LNCAP (cell line): ENCODE measurements around the gene PHF2.

Experiments used
- CTCF ChIP-seq: fragments of 450-650 bp; IDR thresholded peaks from 2 replicates; pipeline ENCODE4 v1.5.1; 2017; ENCODE audit warnings: mild to moderate bottlenecking

The PHF2 gene

GRCh38 chr9:93576258-93577077 is at the start of gene PHF2:
Gene PHF2, plus strand, starts transcription at chr9:93576584. Its CDS starts 190 bp downstream, at chr9:93576774.
- no peak for TF ChIP-seq CTCF

GRCh38 chr9:93531374-93531773 is 45.0 kb upstream of the PHF2 start:
- TF ChIP-seq CTCF, result peak; percentile 37; the same call in 1 of the 2 replicates

GRCh38 chr9:93532141-93532540 is 44.2 kb upstream of the PHF2 start:
- no peak for TF ChIP-seq CTCF

- no peak; the same call in 1 of the 2 replicates for TF ChIP-seq CTCF
These were observed 42.5 kb upstream of the PHF2 start for GRCh38 chr9:93533863-93534262.

GRCh38 chr9:93536167-93536566 is 40.2 kb upstream of the PHF2 start:
- no peak for TF ChIP-seq CTCF

- no peak for TF ChIP-seq CTCF
These were observed 39.5 kb upstream of the PHF2 start for GRCh38 chr9:93536874-93537273.

GRCh38 chr9:93540305-93540704 is 36.1 kb upstream of the PHF2 start:
- TF ChIP-seq CTCF, result no peak
